ENCODE results near the gene PIP5K1B.

Gene PIP5K1B

GRCh38 chr9:68964765-68965164 lies 259.7 kb downstream of the PIP5K1B start:
- TF ChIP-seq FOXP2 (optimal IDR thresholded peaks at IDR 0.05; ENCODE audit: borderline replicate concordance, extremely low read depth, extremely low read length, insufficient read depth) (no peak), REST (IDR thresholded peaks at IDR 0.05; ENCODE audit: insufficient read depth in 1 of 2, low read depth in 2 of 2, low read length in 2 of 2) (no peak), TAF1 (IDR thresholded peaks at IDR 0.05; ENCODE audit: borderline replicate concordance, insufficient read depth, low read length) (no peak), POLR2AphosphoS5 (IDR thresholded peaks at IDR 0.05; ENCODE audit: low read depth, low read length) (no peak), SIN3A (IDR thresholded peaks at IDR 0.05; ENCODE audit: borderline replicate concordance, insufficient read depth, low read length) (no peak)

GRCh38 chr9:68966496-68966944 lies 261.5 kb downstream of the PIP5K1B start:
- TF ChIP-seq FOXP2 (optimal IDR thresholded peaks at IDR 0.05; ENCODE audit: borderline replicate concordance, extremely low read depth, extremely low read length, insufficient read depth): no peak
- TF ChIP-seq POLR2AphosphoS5 (IDR thresholded peaks at IDR 0.05; ENCODE audit: low read depth, low read length): no peak
- no peak for TF ChIP-seq TAF1 (IDR thresholded peaks at IDR 0.05; ENCODE audit: borderline replicate concordance, insufficient read depth, low read length)
- no peak for TF ChIP-seq REST (IDR thresholded peaks at IDR 0.05; ENCODE audit: insufficient read depth in 1 of 2, low read depth in 2 of 2, low read length in 2 of 2)

GRCh38 chr9:68967800-68968199 lies 262.8 kb downstream of the PIP5K1B start:
- TF ChIP-seq FOXP2 (optimal IDR thresholded peaks at IDR 0.05; ENCODE audit: borderline replicate concordance, extremely low read depth, extremely low read length, insufficient read depth) (no peak), REST (IDR thresholded peaks at IDR 0.05; ENCODE audit: insufficient read depth in 1 of 2, low read depth in 2 of 2, low read length in 2 of 2) (no peak), TAF1 (IDR thresholded peaks at IDR 0.05; ENCODE audit: borderline replicate concordance, insufficient read depth, low read length) (no peak), SIN3A (IDR thresholded peaks at IDR 0.05; ENCODE audit: borderline replicate concordance, insufficient read depth, low read length) (no peak), POLR2AphosphoS5 (IDR thresholded peaks at IDR 0.05; ENCODE audit: low read depth, low read length) (no peak)

GRCh38 chr9:68969538-68969937 lies 264.5 kb downstream of the PIP5K1B start:
- TF ChIP-seq REST (IDR thresholded peaks at IDR 0.05; ENCODE audit: insufficient read depth in 1 of 2, low read depth in 2 of 2, low read length in 2 of 2): no peak
- TF ChIP-seq POLR2AphosphoS5 (IDR thresholded peaks at IDR 0.05; ENCODE audit: low read depth, low read length): no peak
- no peak for TF ChIP-seq FOXP2 (optimal IDR thresholded peaks at IDR 0.05; ENCODE audit: borderline replicate concordance, extremely low read depth, extremely low read length, insufficient read depth)

DNA sequence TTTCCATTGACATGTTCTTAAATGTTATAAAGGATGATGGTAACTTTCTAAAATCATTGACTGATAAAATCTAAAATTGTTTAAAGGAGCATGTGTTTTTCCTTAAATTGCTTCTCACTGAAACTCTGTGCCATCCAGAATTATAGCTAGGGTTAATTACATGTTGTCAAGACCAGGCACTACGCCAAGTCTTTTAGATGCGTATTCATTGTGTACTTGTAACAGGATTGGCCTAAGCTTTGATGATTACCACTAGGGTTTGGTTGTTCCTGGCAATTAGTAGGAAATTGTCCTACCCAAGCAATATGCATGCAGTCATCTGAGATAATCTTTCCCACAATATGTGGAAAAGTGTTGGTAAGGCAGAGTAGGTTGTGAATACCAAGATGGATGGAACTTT lies 265.1 kb downstream of the PIP5K1B start:
- TF ChIP-seq SIN3A (IDR thresholded peaks at IDR 0.05; ENCODE audit: borderline replicate concordance, insufficient read depth, low read length): no peak
- no peak for TF ChIP-seq REST (IDR thresholded peaks at IDR 0.05; ENCODE audit: insufficient read depth in 1 of 2, low read depth in 2 of 2, low read length in 2 of 2)
- no peak for TF ChIP-seq POLR2AphosphoS5 (IDR thresholded peaks at IDR 0.05; ENCODE audit: low read depth, low read length)
- no peak for TF ChIP-seq FOXP2 (optimal IDR thresholded peaks at IDR 0.05; ENCODE audit: borderline replicate concordance, extremely low read depth, extremely low read length, insufficient read depth)
- no peak for TF ChIP-seq TAF1 (IDR thresholded peaks at IDR 0.05; ENCODE audit: borderline replicate concordance, insufficient read depth, low read length)

Measured in PFSK-1 (cell line).